Measurements from ENCODE around the gene SIX1. TPM values are rescaled to one million over a fixed set of nuclear protein-coding genes. Genes with fewer than 3 reads are reported as not detected.
A peak's percentile ranks its signal among the peaks of the same experiment; 100 is the strongest.

SIX1 gene
- total RNA-seq, 4 donors from 2014 or later = 0.42 to 0.58 (median 0.48) TPM

GRCh38 chr14:60658909-60659585 lies 9.8 kb upstream of the SIX1 start:
- Histone ChIP-seq H3K4me1 (peaks cover 21 to 28% (median 23%) of the 10 kb centered on the region in 4 donors), H3K27me3 (peaks cover 0 to 91% (median 42%) of the 10 kb centered on the region in 4 donors), H3K36me3 (no peaks in the 10 kb centered on the region), H3K4me3 (no peak overlapping the region), H3K9me3 (no peaks in the 10 kb centered on the region), H3K27ac (replicated peaks in 1 of 4) (no peak overlapping the region)
- DNase-seq (ENCODE audit: extremely low spot score) = no peak
- TF ChIP-seq POLR2A (IDR thresholded peaks at IDR 0.05; ENCODE audit: low read depth) = no peak
- no peak for TF ChIP-seq CTCF (IDR thresholded peaks at IDR 0.05)
- TF ChIP-seq EP300 (IDR thresholded peaks at IDR 0.05) = no peak
- no peak for TF ChIP-seq POLR2AphosphoS5 (IDR thresholded peaks at IDR 0.05)
- intact Hi-C loops (cut with DNase I) = loop anchor here (5.0 kb wide), 1 partner anchor 63 kb away; the partner anchor contains the start of gene SIX4
- 61% methylated on average over 4 of the region's 4 CpGs for WGBS

- TF ChIP-seq POLR2A (IDR thresholded peaks at IDR 0.05; ENCODE audit: low read depth) (no peak), POLR2AphosphoS5 (IDR thresholded peaks at IDR 0.05) (no peak), CTCF (IDR thresholded peaks at IDR 0.05) (no peak), EP300 (IDR thresholded peaks at IDR 0.05) (no peak)
- intact Hi-C loops (cut with DNase I) = loop anchor here (5.0 kb wide), 1 partner anchor 64 kb away; the partner anchor contains the start of gene SIX4
- no peak for DNase-seq (ENCODE audit: extremely low spot score)
- peaks cover 22 to 35% (median 25%) of the 10 kb centered on the region in 4 donors for H3K4me1 ChIP-seq
- H3K4me3 ChIP-seq = peak overlapping the region in 1 of 4 donors; percentile 62
- no peak overlapping the region for H3K27ac ChIP-seq (replicated peaks in 1 of 4)
- H3K27me3 ChIP-seq = peaks cover 1 to 94% (median 50%) of the 10 kb centered on the region in 4 donors
- no peaks in the 10 kb centered on the region for H3K36me3 ChIP-seq
- 49% methylated on average over 10 of the region's 10 CpGs for WGBS
- no peaks in the 10 kb centered on the region for H3K9me3 ChIP-seq
Observed at GRCh38 chr14:60658211-60658690, 9.0 kb upstream of the SIX1 start.

- peak overlapping the region in 1 of 4 donors; percentile 24 for H3K27ac ChIP-seq (replicated peaks in 1 of 4)
- no peaks in the 10 kb centered on the region for H3K9me3 ChIP-seq
- peaks cover 6 to 94% (median 57%) of the 10 kb centered on the region in 4 donors for H3K27me3 ChIP-seq
- H3K4me1 ChIP-seq = peaks cover 28 to 41% (median 31%) of the 10 kb centered on the region in 4 donors
- peak overlapping the region; percentile 56 to 67 (median 62) for H3K4me3 ChIP-seq
- TF ChIP-seq CTCF (IDR thresholded peaks at IDR 0.05) (no peak), POLR2A (IDR thresholded peaks at IDR 0.05; ENCODE audit: low read depth) (no peak), POLR2AphosphoS5 (IDR thresholded peaks at IDR 0.05) (no peak), EP300 (IDR thresholded peaks at IDR 0.05) (no peak)
- DNase-seq (ENCODE audit: extremely low spot score) = no peak
- intact Hi-C loops (cut with DNase I) = loop anchor here (5.0 kb wide), 1 partner anchor 65 kb away; the partner anchor contains the start of gene SIX4
- no peaks in the 10 kb centered on the region for H3K36me3 ChIP-seq
- 4% methylated on average over 47 of the region's 47 CpGs for WGBS
Observed at GRCh38 chr14:60657456-60658210, 8.4 kb upstream of the SIX1 start.

- Histone ChIP-seq H3K27me3 (peaks cover 6 to 96% (median 64%) of the 10 kb centered on the region in 4 donors), H3K4me3 (peak overlapping the region; percentile 56 to 67 (median 62)), H3K9me3 (no peaks in the 10 kb centered on the region), H3K27ac (replicated peaks in 1 of 4) (peak overlapping the region in 2 of 4 donors; percentile 20 to 24), H3K36me3 (no peaks in the 10 kb centered on the region), H3K4me1 (peaks cover 29 to 48% (median 39%) of the 10 kb centered on the region in 4 donors)
- 5% methylated on average over 31 of the region's 75 CpGs for WGBS
- intact Hi-C loops (cut with DNase I) = loop anchor here (5.0 kb wide), 1 partner anchor 65 kb away; the partner anchor contains the start of gene SIX4
- DNase-seq (ENCODE audit: extremely low spot score) = no peak
- TF ChIP-seq POLR2A (IDR thresholded peaks at IDR 0.05; ENCODE audit: low read depth) (no peak), CTCF (IDR thresholded peaks at IDR 0.05) (peak in 2 of 3 experiments; percentile 25 to 27), EP300 (IDR thresholded peaks at IDR 0.05) (no peak), POLR2AphosphoS5 (IDR thresholded peaks at IDR 0.05) (no peak)
Observed at GRCh38 chr14:60656686-60657455, 7.6 kb upstream of the SIX1 start.

Data from esophagus muscularis mucosa (tissue), 4 donors.